ENCODE results near the gene OTOP1.

Gene OTOP1

DNA sequence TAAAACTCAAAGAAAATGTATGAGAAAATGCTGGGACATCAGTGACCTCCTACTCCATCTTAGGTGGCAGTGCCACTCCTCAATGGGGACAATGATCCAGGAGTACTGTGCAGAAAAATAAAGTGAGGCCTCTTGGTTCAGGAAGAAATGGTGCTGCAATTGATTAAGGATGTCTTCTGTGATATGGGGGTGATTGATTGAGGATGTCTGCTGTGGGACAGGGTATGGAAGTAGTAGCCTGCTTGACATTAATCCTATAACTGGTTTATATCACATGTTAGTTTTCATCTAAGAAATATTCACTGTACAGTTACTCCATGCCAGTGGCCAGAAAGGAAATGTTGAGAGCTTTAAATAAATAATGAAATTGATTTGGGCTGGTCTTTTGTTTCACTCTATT is 20.5 kb downstream of the OTOP1 start:
- TF ChIP-seq, protein P1, sequence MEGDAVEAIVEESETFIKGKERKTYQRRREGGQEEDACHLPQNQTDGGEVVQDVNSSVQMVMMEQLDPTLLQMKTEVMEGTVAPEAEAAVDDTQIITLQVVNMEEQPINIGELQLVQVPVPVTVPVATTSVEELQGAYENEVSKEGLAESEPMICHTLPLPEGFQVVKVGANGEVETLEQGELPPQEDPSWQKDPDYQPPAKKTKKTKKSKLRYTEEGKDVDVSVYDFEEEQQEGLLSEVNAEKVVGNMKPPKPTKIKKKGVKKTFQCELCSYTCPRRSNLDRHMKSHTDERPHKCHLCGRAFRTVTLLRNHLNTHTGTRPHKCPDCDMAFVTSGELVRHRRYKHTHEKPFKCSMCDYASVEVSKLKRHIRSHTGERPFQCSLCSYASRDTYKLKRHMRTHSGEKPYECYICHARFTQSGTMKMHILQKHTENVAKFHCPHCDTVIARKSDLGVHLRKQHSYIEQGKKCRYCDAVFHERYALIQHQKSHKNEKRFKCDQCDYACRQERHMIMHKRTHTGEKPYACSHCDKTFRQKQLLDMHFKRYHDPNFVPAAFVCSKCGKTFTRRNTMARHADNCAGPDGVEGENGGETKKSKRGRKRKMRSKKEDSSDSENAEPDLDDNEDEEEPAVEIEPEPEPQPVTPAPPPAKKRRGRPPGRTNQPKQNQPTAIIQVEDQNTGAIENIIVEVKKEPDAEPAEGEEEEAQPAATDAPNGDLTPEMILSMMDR (IDR thresholded peaks at IDR 0.05; ENCODE audit: low read length) = no peak
- TF ChIP-seq EZH2 (IDR thresholded peaks at IDR 0.05; ENCODE audit: borderline replicate concordance, low read length) = no peak
- H3K36me3 ChIP-seq (ENCODE audit: insufficient read depth, low read length) = no peaks in the 10 kb centered on the region
- H3F3A ChIP-seq (ENCODE audit: insufficient read depth, low read length) = no peaks in the 10 kb centered on the region
- no peak overlapping the region for H3K4me3 ChIP-seq (ENCODE audit: low read depth, low read length, poor library complexity, severe bottlenecking)
- H3K27me3 ChIP-seq (ENCODE audit: insufficient read depth, low read length) = no peaks in the 10 kb centered on the region
- H3K4me1 ChIP-seq (ENCODE audit: insufficient read depth, low read length, severe bottlenecking) = no peaks in the 10 kb centered on the region
- H3K9me2 ChIP-seq (ENCODE audit: low read depth, low read length) = no peaks in the 10 kb centered on the region
- no peak overlapping the region for H2AFZ ChIP-seq (ENCODE audit: low read length)
- H3K4me2 ChIP-seq (ENCODE audit: low read length) = no peak overlapping the region
- no peak overlapping the region for H3K27ac ChIP-seq (ENCODE audit: low read depth, low read length, poor library complexity, severe bottlenecking)
- H3K9me3 ChIP-seq (ENCODE audit: low read length) = no peaks in the 10 kb centered on the region
- no peaks in the 10 kb centered on the region for H4K20me1 ChIP-seq (ENCODE audit: insufficient read depth, low read length)
- no peak overlapping the region for H3K9ac ChIP-seq (ENCODE audit: low read length)
- H3K79me2 ChIP-seq (ENCODE audit: insufficient read depth, low read length) = no peaks in the 10 kb centered on the region

DNA sequence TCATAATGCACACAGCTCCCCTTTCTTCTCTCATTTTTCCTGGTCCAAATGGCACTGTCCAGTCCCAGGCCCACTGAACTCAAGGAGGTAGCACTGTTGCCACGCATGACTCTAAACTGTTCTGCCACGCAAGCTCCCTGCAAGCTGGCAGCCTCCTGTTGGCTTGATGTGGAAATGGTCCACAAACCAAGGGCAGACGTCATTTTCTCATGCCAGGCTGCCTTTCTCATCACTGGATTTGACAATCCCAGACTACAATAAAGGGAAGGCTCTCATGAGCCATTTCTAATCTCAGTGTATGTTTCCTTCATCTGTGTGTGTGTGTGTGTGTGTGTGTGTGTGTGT is 22.4 kb downstream of the OTOP1 start:
- Histone ChIP-seq H3K4me3 (ENCODE audit: low read depth, low read length, poor library complexity, severe bottlenecking) (no peak overlapping the region), H3K36me3 (ENCODE audit: insufficient read depth, low read length) (no peaks in the 10 kb centered on the region), H3K9me2 (ENCODE audit: low read depth, low read length) (no peaks in the 10 kb centered on the region), H3K9ac (ENCODE audit: low read length) (no peak overlapping the region), H3K79me2 (ENCODE audit: insufficient read depth, low read length) (no peaks in the 10 kb centered on the region), H3K4me1 (ENCODE audit: insufficient read depth, low read length, severe bottlenecking) (no peaks in the 10 kb centered on the region), H4K20me1 (ENCODE audit: insufficient read depth, low read length) (no peaks in the 10 kb centered on the region), H3K27ac (ENCODE audit: low read depth, low read length, poor library complexity, severe bottlenecking) (no peak overlapping the region), H3K27me3 (ENCODE audit: insufficient read depth, low read length) (no peaks in the 10 kb centered on the region), H3K4me2 (ENCODE audit: low read length) (no peak overlapping the region), H3F3A (ENCODE audit: insufficient read depth, low read length) (no peaks in the 10 kb centered on the region), H2AFZ (ENCODE audit: low read length) (no peak overlapping the region), H3K9me3 (ENCODE audit: low read length) (no peaks in the 10 kb centered on the region)
- TF ChIP-seq, protein P1 (IDR thresholded peaks at IDR 0.05; ENCODE audit: low read length) = no peak
- no peak for TF ChIP-seq EZH2 (IDR thresholded peaks at IDR 0.05; ENCODE audit: borderline replicate concordance, low read length)

DNA sequence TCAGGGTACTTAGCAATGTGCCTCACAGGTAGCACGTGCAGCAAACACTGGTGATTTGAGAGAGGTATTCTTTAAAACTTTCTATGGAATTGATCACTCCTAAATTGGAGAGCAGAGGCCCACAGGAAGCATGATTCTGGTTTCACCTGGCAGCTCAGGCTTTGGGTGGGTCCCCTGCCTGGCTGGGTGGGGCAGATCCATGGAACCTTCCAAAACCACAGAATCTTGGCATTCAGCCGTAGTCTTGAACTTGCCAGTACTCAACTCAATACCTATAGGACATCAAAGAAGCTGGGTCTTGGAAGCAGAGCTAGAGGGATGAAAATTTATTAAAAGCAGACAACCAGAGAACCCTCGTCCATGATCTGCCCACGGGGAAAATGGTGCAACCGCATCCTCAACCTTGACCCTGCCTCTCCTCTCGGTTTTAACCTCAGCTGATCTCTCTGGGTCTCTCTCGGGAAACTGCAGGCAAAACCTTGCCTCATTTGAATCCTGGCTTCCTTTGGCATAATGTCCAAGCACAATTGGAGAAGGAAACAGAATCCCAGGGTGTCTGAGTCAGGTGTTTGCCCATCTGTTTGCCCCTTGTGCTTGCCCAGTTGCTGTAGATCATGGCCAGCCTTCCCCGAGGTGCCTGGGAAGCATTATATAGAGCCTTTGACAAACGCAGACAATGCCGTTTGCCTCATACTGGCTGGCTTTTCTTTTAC is 22.9 kb downstream of the OTOP1 start:
- Histone ChIP-seq H3K4me3 (ENCODE audit: low read depth, low read length, poor library complexity, severe bottlenecking) (no peak overlapping the region), H3K27ac (ENCODE audit: low read depth, low read length, poor library complexity, severe bottlenecking) (no peak overlapping the region), H3K9me2 (ENCODE audit: low read depth, low read length) (no peaks in the 10 kb centered on the region), H3K9me3 (ENCODE audit: low read length) (no peaks in the 10 kb centered on the region), H4K20me1 (ENCODE audit: insufficient read depth, low read length) (no peaks in the 10 kb centered on the region), H3K4me2 (ENCODE audit: low read length) (no peak overlapping the region), H2AFZ (ENCODE audit: low read length) (no peak overlapping the region), H3F3A (ENCODE audit: insufficient read depth, low read length) (no peaks in the 10 kb centered on the region), H3K9ac (ENCODE audit: low read length) (no peak overlapping the region), H3K27me3 (ENCODE audit: insufficient read depth, low read length) (no peaks in the 10 kb centered on the region), H3K79me2 (ENCODE audit: insufficient read depth, low read length) (no peaks in the 10 kb centered on the region), H3K4me1 (ENCODE audit: insufficient read depth, low read length, severe bottlenecking) (no peaks in the 10 kb centered on the region), H3K36me3 (ENCODE audit: insufficient read depth, low read length) (no peaks in the 10 kb centered on the region)
- TF ChIP-seq EZH2 (IDR thresholded peaks at IDR 0.05; ENCODE audit: borderline replicate concordance, low read length) = no peak
- TF ChIP-seq, protein P1 (IDR thresholded peaks at IDR 0.05; ENCODE audit: low read length) = no peak

All from OCI-LY1 (cell line).